ENCODE data around the gene CUL1. TPM values are rescaled to one million over a fixed set of nuclear protein-coding genes. Genes with fewer than 3 reads are reported as not detected.

Gene CUL1
- total RNA-seq, 6 experiments from 2014 or later, result 42.9 to 50.9 (median 49.2) TPM

DNA sequence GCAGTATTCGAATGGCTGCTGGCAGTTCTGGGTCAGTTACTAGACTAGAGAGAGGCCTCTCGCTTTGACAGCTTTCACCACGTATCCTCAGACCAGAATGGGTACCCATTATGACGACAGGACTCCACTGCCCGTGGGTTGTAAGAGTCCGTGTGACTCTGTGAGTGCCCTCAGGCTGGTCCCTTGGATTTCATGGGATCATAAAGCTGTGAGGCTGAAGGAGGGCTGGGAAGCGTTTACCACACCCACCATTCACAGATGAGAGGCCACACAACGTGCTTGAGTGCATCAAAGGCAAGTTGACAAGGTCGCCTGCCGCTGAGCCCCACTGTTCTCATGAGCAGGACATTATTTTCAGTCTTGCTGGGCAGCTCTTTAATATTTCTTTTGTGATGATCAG lies 98.1 kb downstream of the CUL1 start:
- H3K36me3 Mint-ChIP-seq (ENCODE audit: low read depth), result peaks cover 48% of the 10 kb centered on the region
- H3K9me3 Mint-ChIP-seq, result no peaks in the 10 kb centered on the region
- H3K27ac Mint-ChIP-seq, result no peak overlapping the region
- TF ChIP-seq CTCF (IDR thresholded peaks at IDR 0.05), result no peak
- no peaks in the 10 kb centered on the region; the same call in 1 of the 2 replicates for H3K27me3 Mint-ChIP-seq (ENCODE audit: insufficient read depth)
- no peak overlapping the region for H3K4me3 Mint-ChIP-seq
- peaks cover 4% of the 10 kb centered on the region; the same call in 1 of the 2 replicates for H3K4me1 Mint-ChIP-seq (ENCODE audit: low read depth)
- DNase-seq, result no peak

GRCh38 chr7:148799893-148800555 lies 101.3 kb downstream of the CUL1 start:
- DNase-seq, result no peak

DNA sequence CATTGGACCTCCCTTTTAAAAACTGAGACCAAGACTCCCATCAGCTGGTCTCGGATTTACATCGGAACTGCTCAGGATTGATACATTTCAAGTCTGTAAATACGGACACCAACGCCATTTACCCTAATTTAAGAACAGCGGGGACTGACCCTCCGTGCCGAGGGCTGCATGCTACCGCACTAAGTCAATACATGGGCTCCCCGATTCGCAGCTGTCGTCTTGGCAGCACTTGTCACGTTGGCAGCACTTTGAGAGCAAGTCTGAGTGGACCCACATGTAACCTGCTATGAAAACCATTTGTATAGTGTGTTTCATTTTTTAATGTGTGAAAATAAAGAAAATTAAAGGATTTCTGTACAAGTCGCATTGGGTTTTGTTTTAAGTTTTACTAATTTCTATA lies 102.0 kb downstream of the CUL1 start:
- Mint-ChIP-seq H3K36me3 (ENCODE audit: low read depth) (peaks cover 25% of the 10 kb centered on the region), H3K4me3 (no peak overlapping the region), H3K9me3 (no peaks in the 10 kb centered on the region), H3K4me1 (ENCODE audit: low read depth) (no peaks in the 10 kb centered on the region), H3K27me3 (ENCODE audit: insufficient read depth) (peaks cover 4% of the 10 kb centered on the region), H3K27ac (no peak overlapping the region)
- no peak for DNase-seq
- no peak for TF ChIP-seq CTCF (IDR thresholded peaks at IDR 0.05)

More at GRCh38 chr7:148799893-148800555, 101.3 kb downstream of the CUL1 start:
- peaks cover 25% of the 10 kb centered on the region for H3K36me3 Mint-ChIP-seq (ENCODE audit: low read depth)
- TF ChIP-seq CTCF (IDR thresholded peaks at IDR 0.05), result no peak
- no peaks in the 10 kb centered on the region for H3K9me3 Mint-ChIP-seq
- H3K4me1 Mint-ChIP-seq (ENCODE audit: low read depth), result no peaks in the 10 kb centered on the region
- H3K4me3 Mint-ChIP-seq, result no peak overlapping the region
- no peak overlapping the region for H3K27ac Mint-ChIP-seq
- H3K27me3 Mint-ChIP-seq (ENCODE audit: insufficient read depth), result no peaks in the 10 kb centered on the region; the same call in 1 of the 2 replicates

DNA sequence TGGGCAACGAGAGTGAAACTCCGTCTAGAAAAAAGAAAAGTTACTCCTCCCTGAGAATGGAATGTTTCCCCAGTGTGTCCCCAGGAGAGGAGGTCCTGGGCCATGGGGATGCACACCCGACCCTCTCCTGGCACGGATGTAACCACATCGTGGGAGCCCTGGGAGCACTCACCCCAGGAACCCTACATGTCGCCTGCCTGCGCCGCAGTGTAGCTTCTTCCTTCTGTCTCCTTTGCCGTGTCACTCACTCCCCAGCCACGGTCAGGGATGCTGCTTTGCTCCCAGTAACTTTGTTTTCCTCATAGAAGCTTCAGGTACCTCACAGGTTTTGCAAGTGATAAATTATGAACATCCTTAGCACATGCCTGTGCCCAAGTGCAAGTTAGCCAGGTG lies 103.4 kb downstream of the CUL1 start:
- no peak for TF ChIP-seq CTCF (IDR thresholded peaks at IDR 0.05)
- no peaks in the 10 kb centered on the region for H3K4me1 Mint-ChIP-seq (ENCODE audit: low read depth)
- H3K36me3 Mint-ChIP-seq (ENCODE audit: low read depth), result peaks cover 27% of the 10 kb centered on the region

DNA sequence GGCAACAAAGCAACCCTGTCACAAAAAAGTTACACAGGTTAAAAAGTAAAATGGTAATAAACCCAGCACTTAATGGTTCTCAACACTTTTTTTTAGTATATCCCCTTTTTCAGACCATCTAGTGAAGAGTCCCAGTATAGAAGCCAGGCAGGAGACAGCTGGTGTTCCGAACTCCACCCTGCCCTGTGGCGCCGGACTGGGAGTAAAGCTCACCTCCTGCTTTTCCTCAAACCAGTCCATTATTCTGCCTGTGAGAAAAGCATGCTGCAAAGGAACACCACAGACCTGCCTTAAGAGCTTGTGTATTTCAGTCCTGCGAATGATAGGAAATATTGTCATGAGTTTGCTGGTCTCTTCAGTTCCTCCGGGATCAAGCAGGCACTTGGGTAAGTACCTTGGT lies 104.4 kb downstream of the CUL1 start:
- Mint-ChIP-seq H3K4me3 (no peak overlapping the region), H3K36me3 (ENCODE audit: low read depth) (peaks cover 31% of the 10 kb centered on the region), H3K4me1 (ENCODE audit: low read depth) (no peaks in the 10 kb centered on the region), H3K27ac (no peak overlapping the region), H3K9me3 (no peaks in the 10 kb centered on the region), H3K27me3 (ENCODE audit: insufficient read depth) (peaks cover 4% of the 10 kb centered on the region)
- no peak for TF ChIP-seq CTCF (IDR thresholded peaks at IDR 0.05)
- DNase-seq, result no peak

More for the DNA sequence above, 103.4 kb downstream of the CUL1 start:
- H3K9me3 Mint-ChIP-seq, result no peaks in the 10 kb centered on the region
- DNase-seq, result no peak
- peaks cover 4% of the 10 kb centered on the region for H3K27me3 Mint-ChIP-seq (ENCODE audit: insufficient read depth)
- no peak overlapping the region for H3K4me3 Mint-ChIP-seq
- no peak overlapping the region for H3K27ac Mint-ChIP-seq
